Prostate gland (tissue), 2 donors: ENCODE data around the gene CEP131. TPM values are rescaled to one million over a fixed set of nuclear protein-coding genes. Genes with fewer than 3 reads are reported as not detected.

ENCODE experiments used
- DNase-seq: peaks from one replicate; pipeline ENCODE4 v3.0.0-alpha.2; 2019; ENCODE audit warnings: low spot score
- H3K27ac ChIP-seq, 2 donors: fragments of 200-600 bp; sonication (generic); 2 replicates each; pipeline ENCODE4 v1.5.1; 2017 to 2019
- H3K27me3 ChIP-seq: fragments of 200-600 bp; sonication (generic); replicated peaks from 2 replicates; pipeline ENCODE4 v1.5.1; 2019; ENCODE audit not compliant: insufficient read depth
- H3K36me3 ChIP-seq, 2 donors: fragments of 200-600 bp; sonication (generic); 1 replicate in 1 of 2; 2 replicates in 1 of 2; pipeline versions ENCODE4 v1.5.1 to v1.8.1; 2017 to 2019
- H3K4me1 ChIP-seq: fragments of 200-600 bp; sonication (generic); replicated peaks from 2 replicates; pipeline ENCODE4 v1.5.1; 2019
- H3K4me3 ChIP-seq, 2 donors: fragments of 200-600 bp; sonication (generic); 2 replicates each; pipeline ENCODE4 v1.5.1; 2017 to 2019
- H3K9me3 ChIP-seq: fragments of 200-600 bp; sonication (generic); 2 replicates; pipeline ENCODE4 v1.5.1; 2017
- POLR2A ChIP-seq: fragments of 450-650 bp; IDR thresholded peaks from one replicate; pipeline ENCODE4 v1.6.1; 2016; ENCODE audit warnings: antibody characterized with exemption, mild to moderate bottlenecking
- POLR2AphosphoS5 ChIP-seq: sonication (generic); formaldehyde crosslinking; IDR thresholded peaks from one replicate; pipeline ENCODE4 v1.6.1; 2017; ENCODE audit warnings: antibody characterized with exemption
- WGBS: methylation state at CpG from one replicate; pipeline ENCODE4 v1.1.5; 2018; 5-methylcytosine and 5-hydroxymethylcytosine counted together
- intact Hi-C: fragments of 100-400 bp; cut with DNase I; formaldehyde crosslinking; loops from one replicate; pipeline ENCODE4 v1.14.2; 2022
- total RNA-seq, 2 donors: library from RNA; depleted of rRNA; stranded (reverse); fragments of >200 nt; gene quantifications; one replicate each; pipeline ENCODE4 v1.1.0, GENCODE V29; 2016
- TF ChIP-seq, protein P1 (sequence below), 4 experiments: fragments of 200-600 bp in 2 of 4; fragments of 450-650 bp in 2 of 4; sonication (generic) in 2 of 4; IDR thresholded peaks; 1 replicate in 3 of 4; 2 replicates in 1 of 4; pipeline ENCODE4 v1.5.1; 2016 to 2019; ENCODE audit warnings: antibody characterized with exemption in 4 of 4, mild to moderate bottlenecking in 2 of 4, moderate library complexity in 2 of 4

Gene CEP131
- total RNA-seq, 2 donors from 2014 or later: 7.1 to 24.0 TPM

DNA sequence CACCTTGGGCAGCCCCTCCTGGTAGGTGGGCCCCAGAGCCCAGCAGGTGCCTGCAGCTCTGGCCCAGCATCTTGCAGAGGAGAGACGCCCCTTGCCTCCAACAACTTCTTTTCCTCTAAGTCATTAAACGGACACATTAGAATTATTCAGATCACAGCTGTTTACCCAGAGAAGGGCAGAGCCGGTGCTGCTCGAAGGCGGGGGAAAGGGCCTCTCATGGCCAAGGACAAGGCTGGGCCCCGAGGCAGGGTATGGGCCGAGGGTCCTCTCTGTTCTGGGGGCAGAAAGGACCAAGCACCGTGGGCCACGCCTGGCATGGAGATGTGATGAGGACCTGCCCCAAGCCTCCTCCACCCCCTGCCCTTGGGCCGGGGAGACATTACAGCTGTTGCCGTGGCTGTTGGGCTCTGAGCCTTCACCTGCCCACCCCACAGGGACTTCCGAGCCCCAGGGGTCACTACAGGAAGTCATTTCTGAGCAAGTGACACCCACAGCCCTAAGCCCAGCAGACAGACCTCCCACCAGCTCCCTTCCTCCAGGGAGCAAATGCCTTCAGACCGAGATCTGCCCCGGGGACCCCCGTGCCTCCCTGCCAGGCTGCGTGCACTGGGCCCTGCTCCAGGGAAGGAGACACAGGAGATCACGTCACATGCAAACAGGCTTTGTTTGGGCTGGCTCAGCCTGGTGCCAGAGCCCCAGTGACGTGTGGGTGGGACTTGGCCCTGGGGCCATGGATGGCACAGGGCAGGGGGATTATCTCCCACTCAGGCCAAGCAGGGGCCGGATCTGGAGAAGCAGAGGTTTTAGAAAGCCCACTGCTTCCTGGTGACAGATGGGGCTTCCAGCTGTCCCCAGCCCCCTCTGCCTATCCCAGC lies 58.2 kb downstream of the CEP131 start:
- DNase-seq: peak; percentile 17
- Histone ChIP-seq H3K4me3 (no peak overlapping the region), H3K4me1 (peaks cover 10% of the 10 kb centered on the region), H3K27ac (peak overlapping the region in 1 of 2 donors; percentile 17), H3K27me3 (no peaks in the 10 kb centered on the region), H3K9me3 (no peaks in the 10 kb centered on the region), H3K36me3 (no peaks in the 10 kb centered on the region)
- TF ChIP-seq, protein P1, sequence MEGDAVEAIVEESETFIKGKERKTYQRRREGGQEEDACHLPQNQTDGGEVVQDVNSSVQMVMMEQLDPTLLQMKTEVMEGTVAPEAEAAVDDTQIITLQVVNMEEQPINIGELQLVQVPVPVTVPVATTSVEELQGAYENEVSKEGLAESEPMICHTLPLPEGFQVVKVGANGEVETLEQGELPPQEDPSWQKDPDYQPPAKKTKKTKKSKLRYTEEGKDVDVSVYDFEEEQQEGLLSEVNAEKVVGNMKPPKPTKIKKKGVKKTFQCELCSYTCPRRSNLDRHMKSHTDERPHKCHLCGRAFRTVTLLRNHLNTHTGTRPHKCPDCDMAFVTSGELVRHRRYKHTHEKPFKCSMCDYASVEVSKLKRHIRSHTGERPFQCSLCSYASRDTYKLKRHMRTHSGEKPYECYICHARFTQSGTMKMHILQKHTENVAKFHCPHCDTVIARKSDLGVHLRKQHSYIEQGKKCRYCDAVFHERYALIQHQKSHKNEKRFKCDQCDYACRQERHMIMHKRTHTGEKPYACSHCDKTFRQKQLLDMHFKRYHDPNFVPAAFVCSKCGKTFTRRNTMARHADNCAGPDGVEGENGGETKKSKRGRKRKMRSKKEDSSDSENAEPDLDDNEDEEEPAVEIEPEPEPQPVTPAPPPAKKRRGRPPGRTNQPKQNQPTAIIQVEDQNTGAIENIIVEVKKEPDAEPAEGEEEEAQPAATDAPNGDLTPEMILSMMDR (IDR thresholded peaks at IDR 0.05): no peak
- TF ChIP-seq POLR2A: no peak
- peak; percentile 28 for TF ChIP-seq POLR2AphosphoS5
- intact Hi-C loops: no loop called here
- 48% methylated on average over 18 of the region's 19 CpGs for WGBS

DNA sequence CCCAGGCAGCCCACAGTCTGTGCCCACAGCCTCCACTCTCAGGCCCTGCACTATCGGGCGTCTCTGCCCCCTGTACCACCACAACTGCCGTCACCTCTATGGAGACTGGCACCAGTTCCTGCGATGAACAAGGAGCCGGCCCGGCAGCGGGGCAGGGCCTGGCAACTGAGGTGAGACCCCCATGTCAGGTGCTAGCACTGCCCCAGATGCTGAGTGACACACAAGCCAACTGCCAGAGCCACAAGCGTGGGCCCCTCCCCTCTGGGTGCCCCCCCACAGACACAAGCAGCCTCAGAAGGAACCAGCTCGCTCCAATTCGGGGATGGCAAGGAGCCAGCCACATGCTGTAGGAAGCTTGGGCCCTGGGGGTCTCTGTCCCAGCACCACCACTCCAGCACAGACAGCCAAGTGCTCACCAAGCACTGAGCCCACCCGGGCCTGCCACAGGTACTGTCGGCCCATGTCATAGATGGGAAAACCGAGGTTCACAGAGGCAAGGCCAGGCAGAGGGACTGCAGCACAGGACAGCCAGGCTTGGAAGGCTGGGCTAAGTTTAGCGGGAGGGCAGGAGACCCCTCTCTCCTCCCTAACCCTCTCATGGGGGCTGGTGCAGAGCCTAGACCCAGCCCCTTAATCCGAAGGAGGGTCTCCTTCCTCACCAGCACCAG lies 58.9 kb downstream of the CEP131 start:
- intact Hi-C loops: no loop called here
- no peaks in the 10 kb centered on the region for H3K36me3 ChIP-seq
- H3K27me3 ChIP-seq: no peaks in the 10 kb centered on the region
- H3K4me3 ChIP-seq: no peak overlapping the region
- peaks cover 10% of the 10 kb centered on the region for H3K4me1 ChIP-seq
- H3K27ac ChIP-seq: no peak overlapping the region
- DNase-seq: no peak
- no peak for TF ChIP-seq POLR2A
- no peak for TF ChIP-seq POLR2AphosphoS5
- TF ChIP-seq, protein P1 (IDR thresholded peaks at IDR 0.05): no peak
- no peaks in the 10 kb centered on the region for H3K9me3 ChIP-seq
- 85% methylated on average over 15 of the region's 15 CpGs for WGBS

DNA sequence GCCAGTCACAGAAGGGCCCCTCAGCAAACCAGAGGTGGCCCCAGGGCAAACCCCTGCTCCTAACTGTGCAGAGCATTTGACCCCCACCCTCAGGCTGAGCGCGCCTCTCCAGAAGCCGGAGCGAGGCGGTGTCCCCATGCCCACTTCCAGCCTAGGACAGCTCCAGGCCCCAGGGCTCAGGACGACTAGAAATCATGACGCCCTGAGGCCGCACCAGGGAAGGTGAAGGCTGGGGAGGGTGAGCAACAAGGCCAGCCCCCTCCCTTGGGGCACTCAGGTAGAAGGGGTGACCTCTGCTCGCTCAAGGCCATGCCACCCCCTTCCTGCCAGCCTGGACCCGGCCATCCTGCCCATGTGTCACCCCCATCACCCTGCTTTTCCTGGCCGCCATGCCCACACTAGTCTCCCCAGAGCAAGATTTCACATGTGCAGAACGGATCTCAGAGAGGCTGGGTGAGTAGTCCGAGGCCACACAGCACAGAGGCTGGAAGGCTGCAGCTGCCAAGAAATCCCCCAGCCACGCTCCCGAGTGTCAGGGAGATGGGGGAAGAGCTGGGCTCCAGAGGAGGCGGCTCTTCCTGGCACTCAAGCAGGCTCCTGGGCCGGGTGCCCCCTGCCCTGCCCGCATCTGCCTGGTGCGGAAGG lies 59.6 kb downstream of the CEP131 start:
- H3K4me1 ChIP-seq: peaks cover 10% of the 10 kb centered on the region
- intact Hi-C loops: no loop called here
- no peaks in the 10 kb centered on the region for H3K27me3 ChIP-seq
- H3K9me3 ChIP-seq: no peaks in the 10 kb centered on the region
- no peak for DNase-seq
- 94% methylated on average over 14 of the region's 19 CpGs for WGBS
- no peak overlapping the region for H3K4me3 ChIP-seq
- H3K36me3 ChIP-seq: no peaks in the 10 kb centered on the region
- TF ChIP-seq, protein P1 (IDR thresholded peaks at IDR 0.05): no peak
- TF ChIP-seq POLR2A (no peak), POLR2AphosphoS5 (no peak)
- no peak overlapping the region for H3K27ac ChIP-seq

GRCh38 chr17:81162491-81162890 lies 60.3 kb downstream of the CEP131 start:
- H3K4me1 ChIP-seq: peaks cover 10% of the 10 kb centered on the region
- no peaks in the 10 kb centered on the region for H3K36me3 ChIP-seq
- intact Hi-C loops: no loop called here
- H3K9me3 ChIP-seq: no peaks in the 10 kb centered on the region
- 87% methylated on average over 11 of the region's 11 CpGs for WGBS
- TF ChIP-seq, protein P1 (IDR thresholded peaks at IDR 0.05): no peak
- TF ChIP-seq POLR2A (no peak), POLR2AphosphoS5 (no peak)
- no peak for DNase-seq
- no peak overlapping the region for H3K4me3 ChIP-seq
- no peaks in the 10 kb centered on the region for H3K27me3 ChIP-seq
- H3K27ac ChIP-seq: no peak overlapping the region
